Peyer's patch (tissue), 4 donors: ENCODE measurements around the gene TCF7L2.

ENCODE experiments used
- POLR2A ChIP-seq, 2 donors: fragments of 450-650 bp; IDR thresholded peaks; one replicate each; pipeline ENCODE4 v1.5.1; 2017; ENCODE audit warnings: antibody characterized with exemption in 2 of 2, mild to moderate bottlenecking in 2 of 2, moderate library complexity in 2 of 2
- TF ChIP-seq, protein P1 (sequence below), 6 experiments: fragments of 450-650 bp in 4 of 6; fragments of 200-600 bp in 2 of 6; sonication (generic) in 1 of 6; IDR thresholded peaks; one replicate each; pipeline ENCODE4 v1.5.1; 2017 to 2019; ENCODE audit warnings: antibody characterized with exemption in 6 of 6, mild to moderate bottlenecking in 3 of 6, moderate library complexity in 1 of 6

DNA sequence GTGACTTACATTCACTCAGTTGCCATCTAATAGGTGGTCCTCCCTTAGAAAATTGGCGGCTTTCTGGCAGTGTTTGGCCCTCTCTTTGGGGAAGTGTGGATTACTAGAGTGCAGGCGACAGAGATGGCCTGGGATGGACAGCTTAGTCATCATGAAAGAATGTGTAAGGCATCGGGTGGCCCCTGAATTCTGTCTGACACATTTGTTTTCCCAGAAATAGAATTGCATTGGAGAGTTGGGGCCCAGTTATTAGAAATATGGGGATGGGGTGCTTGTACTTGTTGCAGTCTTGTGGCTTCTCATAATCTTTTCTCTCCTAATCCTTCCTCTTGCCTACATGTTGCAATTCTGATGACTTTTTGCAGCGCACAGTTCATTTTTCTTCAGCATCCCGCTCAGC is 13.8 kb downstream of the TCF7L2 start:
- TF ChIP-seq, protein P1, sequence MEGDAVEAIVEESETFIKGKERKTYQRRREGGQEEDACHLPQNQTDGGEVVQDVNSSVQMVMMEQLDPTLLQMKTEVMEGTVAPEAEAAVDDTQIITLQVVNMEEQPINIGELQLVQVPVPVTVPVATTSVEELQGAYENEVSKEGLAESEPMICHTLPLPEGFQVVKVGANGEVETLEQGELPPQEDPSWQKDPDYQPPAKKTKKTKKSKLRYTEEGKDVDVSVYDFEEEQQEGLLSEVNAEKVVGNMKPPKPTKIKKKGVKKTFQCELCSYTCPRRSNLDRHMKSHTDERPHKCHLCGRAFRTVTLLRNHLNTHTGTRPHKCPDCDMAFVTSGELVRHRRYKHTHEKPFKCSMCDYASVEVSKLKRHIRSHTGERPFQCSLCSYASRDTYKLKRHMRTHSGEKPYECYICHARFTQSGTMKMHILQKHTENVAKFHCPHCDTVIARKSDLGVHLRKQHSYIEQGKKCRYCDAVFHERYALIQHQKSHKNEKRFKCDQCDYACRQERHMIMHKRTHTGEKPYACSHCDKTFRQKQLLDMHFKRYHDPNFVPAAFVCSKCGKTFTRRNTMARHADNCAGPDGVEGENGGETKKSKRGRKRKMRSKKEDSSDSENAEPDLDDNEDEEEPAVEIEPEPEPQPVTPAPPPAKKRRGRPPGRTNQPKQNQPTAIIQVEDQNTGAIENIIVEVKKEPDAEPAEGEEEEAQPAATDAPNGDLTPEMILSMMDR (IDR thresholded peaks at IDR 0.05): no peak
- TF ChIP-seq POLR2A (IDR thresholded peaks at IDR 0.05): no peak
